ENCODE data around the gene ADORA1. TPM values are rescaled to one million over a fixed set of nuclear protein-coding genes. Genes with fewer than 3 reads are reported as not detected.

The ADORA1 gene
- total RNA-seq, 1 donor from 2014 or later = 0.21 TPM

DNA sequence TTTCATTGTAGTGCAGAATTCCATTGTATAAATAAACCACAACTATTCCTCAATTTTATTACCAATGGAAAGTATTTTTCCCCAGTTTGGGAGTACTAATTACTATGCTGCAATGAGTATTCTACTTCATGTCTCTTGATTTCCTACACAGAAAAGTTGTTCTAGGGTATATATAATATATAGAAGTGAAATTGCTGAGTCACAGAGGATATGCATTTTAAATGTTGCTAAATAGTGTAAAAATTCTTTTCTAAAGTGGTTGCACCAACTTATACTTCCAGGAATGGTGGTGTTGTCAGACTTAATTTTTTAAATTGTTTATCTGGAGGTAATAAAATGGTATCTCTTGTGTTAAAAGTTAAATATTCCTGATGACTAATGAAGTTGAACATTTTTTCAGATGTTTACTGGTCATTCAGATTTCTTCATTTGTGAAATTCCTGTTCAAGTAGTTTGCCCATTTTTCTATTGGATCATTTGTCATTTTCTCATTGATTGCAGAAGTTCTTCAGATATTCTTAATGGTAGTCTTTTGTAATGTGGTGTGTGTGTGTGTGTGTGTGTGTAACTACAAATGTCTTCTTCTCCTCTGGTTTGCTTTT, 22.6 kb upstream of the ADORA1 start:
- H3K9me3 Mint-ChIP-seq (ENCODE audit: unreplicated experiment) = peaks cover 12% of the 10 kb centered on the region
- no peaks in the 10 kb centered on the region for H3K36me3 Mint-ChIP-seq (ENCODE audit: unreplicated experiment)
- DNase-seq (ENCODE audit: extremely low spot score, unreplicated experiment) = no peak
- TF ChIP-seq CTCF (IDR thresholded peaks at IDR 0.05) = no peak
- no peaks in the 10 kb centered on the region for H3K4me1 Mint-ChIP-seq (ENCODE audit: unreplicated experiment)
- peaks cover 60% of the 10 kb centered on the region for H3K27me3 Mint-ChIP-seq (ENCODE audit: unreplicated experiment)
- H3K4me3 Mint-ChIP-seq (ENCODE audit: unreplicated experiment) = no peak overlapping the region
- no peak overlapping the region for H3K27ac Mint-ChIP-seq (ENCODE audit: unreplicated experiment)

DNA sequence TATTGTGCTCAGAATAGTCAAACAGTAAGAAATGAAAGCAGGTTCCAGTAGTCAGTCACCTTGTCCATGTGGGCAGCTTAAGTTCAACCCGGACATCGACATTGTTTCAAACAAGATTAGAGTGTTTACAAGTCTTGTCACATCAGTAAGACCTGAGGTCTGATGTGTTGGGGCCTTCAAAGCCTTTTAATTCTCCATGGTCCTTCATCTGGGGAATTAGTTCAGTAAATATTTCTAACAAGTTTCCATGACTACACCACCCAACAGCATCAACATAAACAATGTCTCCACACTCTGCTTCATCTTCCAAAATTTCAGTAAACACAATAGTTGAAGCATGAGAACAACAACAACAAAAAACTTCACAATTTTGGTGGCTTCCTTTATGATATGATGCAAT, 15.1 kb upstream of the ADORA1 start:
- Mint-ChIP-seq H3K9me3 (ENCODE audit: unreplicated experiment) (no peaks in the 10 kb centered on the region), H3K4me1 (ENCODE audit: unreplicated experiment) (no peaks in the 10 kb centered on the region), H3K27me3 (ENCODE audit: unreplicated experiment) (peaks cover 58% of the 10 kb centered on the region), H3K36me3 (ENCODE audit: unreplicated experiment) (no peaks in the 10 kb centered on the region), H3K27ac (ENCODE audit: unreplicated experiment) (no peak overlapping the region), H3K4me3 (ENCODE audit: unreplicated experiment) (no peak overlapping the region)
- DNase-seq (ENCODE audit: extremely low spot score, unreplicated experiment) = no peak
- no peak for TF ChIP-seq CTCF (IDR thresholded peaks at IDR 0.05)

DNA sequence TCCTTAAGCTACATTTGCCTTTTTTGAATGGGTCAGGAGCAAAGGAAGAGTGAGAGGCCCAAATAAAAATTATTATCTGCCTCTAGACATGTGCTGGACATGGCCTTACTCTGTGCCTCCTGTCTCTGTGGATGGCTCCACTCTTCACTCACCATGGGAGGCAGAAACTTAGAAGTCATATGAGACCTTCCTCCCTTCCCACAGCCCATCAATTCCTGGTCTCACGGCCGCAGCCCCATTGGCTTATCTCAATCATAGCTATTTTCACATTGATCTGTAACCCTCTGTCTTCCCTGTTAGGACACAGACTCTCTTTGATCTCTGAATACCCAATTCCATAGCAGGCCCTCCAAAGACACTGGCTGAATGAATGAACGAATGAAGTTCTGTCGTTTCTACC, 14.2 kb upstream of the ADORA1 start:
- Mint-ChIP-seq H3K4me3 (ENCODE audit: unreplicated experiment) (no peak overlapping the region), H3K4me1 (ENCODE audit: unreplicated experiment) (no peaks in the 10 kb centered on the region), H3K27ac (ENCODE audit: unreplicated experiment) (no peak overlapping the region), H3K27me3 (ENCODE audit: unreplicated experiment) (peaks cover 57% of the 10 kb centered on the region), H3K9me3 (ENCODE audit: unreplicated experiment) (no peaks in the 10 kb centered on the region), H3K36me3 (ENCODE audit: unreplicated experiment) (no peaks in the 10 kb centered on the region)
- TF ChIP-seq CTCF (IDR thresholded peaks at IDR 0.05) = no peak
- DNase-seq (ENCODE audit: extremely low spot score, unreplicated experiment) = peak; percentile 38

- TF ChIP-seq CTCF (IDR thresholded peaks at IDR 0.05) = no peak
- Mint-ChIP-seq H3K36me3 (ENCODE audit: unreplicated experiment) (no peaks in the 10 kb centered on the region), H3K4me3 (ENCODE audit: unreplicated experiment) (no peak overlapping the region), H3K9me3 (ENCODE audit: unreplicated experiment) (no peaks in the 10 kb centered on the region), H3K4me1 (ENCODE audit: unreplicated experiment) (no peaks in the 10 kb centered on the region), H3K27me3 (ENCODE audit: unreplicated experiment) (peaks cover 56% of the 10 kb centered on the region), H3K27ac (ENCODE audit: unreplicated experiment) (no peak overlapping the region)
- DNase-seq (ENCODE audit: extremely low spot score, unreplicated experiment) = peak; percentile 23
Measured at GRCh38 chr1:203114202-203114601, 13.3 kb upstream of the ADORA1 start.

DNA sequence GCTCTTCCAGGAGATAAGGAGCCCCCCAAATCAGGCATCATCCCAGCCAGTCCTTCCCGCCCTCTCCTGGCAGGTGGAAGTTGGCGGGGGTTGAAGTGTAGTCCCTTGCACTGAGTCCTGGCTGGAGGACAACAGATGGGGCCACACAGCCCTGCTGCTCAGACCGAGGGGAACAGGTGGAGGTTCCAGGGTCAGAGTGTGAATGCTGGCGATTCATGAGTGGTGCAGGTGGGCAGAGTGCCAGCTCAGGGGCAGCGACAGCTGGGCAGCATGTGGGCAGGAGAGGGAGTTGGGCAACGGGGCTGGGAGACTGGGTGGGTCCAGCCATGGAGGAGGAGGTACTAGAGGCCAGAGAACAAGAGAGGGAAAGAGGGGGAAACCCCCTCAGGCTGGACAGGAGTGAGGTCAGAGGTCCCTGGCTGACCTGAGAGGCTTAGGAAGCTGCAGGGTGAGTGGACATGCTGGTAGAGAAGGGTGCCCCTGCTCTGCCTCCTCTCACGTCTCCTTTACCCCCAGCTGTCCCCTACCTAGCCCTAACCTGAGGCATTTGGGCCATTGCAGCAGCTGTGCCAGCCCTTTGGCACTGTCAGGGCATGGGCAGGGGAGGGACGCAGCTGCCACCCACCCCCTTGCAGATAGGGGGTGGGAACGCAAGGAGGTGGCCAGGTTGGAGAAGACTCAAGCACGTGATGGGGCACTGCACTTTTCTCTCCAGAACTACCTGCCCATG, 11.3 kb upstream of the ADORA1 start:
- H3K27me3 Mint-ChIP-seq (ENCODE audit: unreplicated experiment) = peaks cover 55% of the 10 kb centered on the region
- H3K27ac Mint-ChIP-seq (ENCODE audit: unreplicated experiment) = no peak overlapping the region
- H3K9me3 Mint-ChIP-seq (ENCODE audit: unreplicated experiment) = no peaks in the 10 kb centered on the region
- H3K36me3 Mint-ChIP-seq (ENCODE audit: unreplicated experiment) = no peaks in the 10 kb centered on the region
- H3K4me3 Mint-ChIP-seq (ENCODE audit: unreplicated experiment) = no peak overlapping the region
- peak; percentile 78 for DNase-seq (ENCODE audit: extremely low spot score, unreplicated experiment)
- TF ChIP-seq CTCF (IDR thresholded peaks at IDR 0.05) = no peak
- H3K4me1 Mint-ChIP-seq (ENCODE audit: unreplicated experiment) = no peaks in the 10 kb centered on the region
